NCI-H2107 (cell line): Measurements from ENCODE around the gene TBCA.
"Not testable (repeated sequence)": the region's sequence is repeated elsewhere in the genome, so short reads cannot be mapped to it uniquely, and the experiment has no call there.

Source experiments
- DNase-seq: peaks from one replicate; lab custom pipeline; 2025; lab: John Stamatoyannopoulos, UW

The TBCA gene

GRCh38 chr5:77772729-77773128, 3.4 kb downstream of the TBCA start:
- no peak for DNase-seq

- DNase-seq: no peak
Observed at GRCh38 chr5:77771452-77771851, 4.7 kb downstream of the TBCA start.

- DNase-seq: no peak
Observed at GRCh38 chr5:77770293-77771005, 5.7 kb downstream of the TBCA start.

GRCh38 chr5:77768978-77769377, 7.2 kb downstream of the TBCA start:
- DNase-seq: no peak

GRCh38 chr5:77767301-77767700, 8.8 kb downstream of the TBCA start:
- no peak for DNase-seq

- no peak for DNase-seq
Observed at GRCh38 chr5:77761606-77762005, 14.5 kb downstream of the TBCA start.

GRCh38 chr5:77758141-77758938, 17.8 kb downstream of the TBCA start:
- DNase-seq: no peak

GRCh38 chr5:77751328-77752023, 24.7 kb downstream of the TBCA start:
- DNase-seq: no peak

GRCh38 chr5:77750928-77751327, 25.2 kb downstream of the TBCA start:
- DNase-seq: not testable (repeated sequence)

GRCh38 chr5:77748160-77748559, 28.0 kb downstream of the TBCA start:
- DNase-seq: no peak

- DNase-seq: no peak
Observed at GRCh38 chr5:77744116-77744515, 32.0 kb downstream of the TBCA start.

GRCh38 chr5:77743181-77743580, 33.0 kb downstream of the TBCA start:
- DNase-seq: no peak

- DNase-seq: no peak
Observed at GRCh38 chr5:77741608-77742007, 34.5 kb downstream of the TBCA start.

- DNase-seq: no peak
Observed at GRCh38 chr5:77734885-77735284, 41.3 kb downstream of the TBCA start.

- DNase-seq: no peak
Observed at GRCh38 chr5:77733130-77733529, 43.0 kb downstream of the TBCA start.

GRCh38 chr5:77727190-77727589, 48.9 kb downstream of the TBCA start:
- no peak for DNase-seq

- DNase-seq: no peak
Observed at GRCh38 chr5:77725616-77726015, 50.5 kb downstream of the TBCA start.

GRCh38 chr5:77724934-77725333, 51.2 kb downstream of the TBCA start:
- no peak for DNase-seq

- DNase-seq: no peak
Observed at GRCh38 chr5:77719666-77720363, 56.3 kb downstream of the TBCA start.

- DNase-seq: no peak
Observed at GRCh38 chr5:77718934-77719610, 57.1 kb downstream of the TBCA start.

- DNase-seq: no peak
Observed at GRCh38 chr5:77709993-77710685, 66.0 kb downstream of the TBCA start.
